OCI-LY1 (cell line): ENCODE measurements around the gene ABHD17B.
A peak's percentile ranks its signal among the peaks of the same experiment; 100 is the strongest.

ENCODE experiments used
- H2AFZ ChIP-seq: fragments of 200-600 bp; sonication (generic), shearing (Covaris generic); 2 replicates; pipeline ENCODE4 v1.6.0; 2014; ENCODE audit warnings: antibody characterized with exemption, mild to moderate bottlenecking, low read length
- H3F3A ChIP-seq: fragments of 200-600 bp; sonication (generic), shearing (Covaris generic); 2 replicates; pipeline ENCODE4 v1.6.0; 2014; ENCODE audit warnings: mild to moderate bottlenecking, antibody characterized with exemption, low read length, moderate library complexity; ENCODE audit not compliant: insufficient read depth
- H3K27ac ChIP-seq: fragments of 200-600 bp; sonication (generic); 2 replicates; pipeline ENCODE4 v1.5.1; 2014; ENCODE audit warnings: low read length, mixed run types, mild to moderate bottlenecking, low read depth; ENCODE audit not compliant: poor library complexity, severe bottlenecking
- H3K27me3 ChIP-seq: fragments of 200-600 bp; sonication (generic); 2 replicates; pipeline ENCODE4 v1.6.0; 2014; ENCODE audit warnings: antibody characterized with exemption, mild to moderate bottlenecking, low read length, moderate library complexity; ENCODE audit not compliant: insufficient read depth
- H3K36me3 ChIP-seq: fragments of 200-600 bp; sonication (generic); 2 replicates; pipeline ENCODE4 v1.6.1; 2014; ENCODE audit warnings: mild to moderate bottlenecking, antibody characterized with exemption, low read length, moderate library complexity, mixed read lengths; ENCODE audit not compliant: insufficient read depth
- H3K4me1 ChIP-seq: fragments of 200-600 bp; sonication (generic); 2 replicates; pipeline ENCODE4 v1.5.1; 2014; ENCODE audit warnings: mild to moderate bottlenecking, low read length, moderate library complexity; ENCODE audit not compliant: insufficient read depth, severe bottlenecking
- H3K4me2 ChIP-seq: fragments of 200-600 bp; sonication (generic), shearing (Covaris generic); 2 replicates; pipeline ENCODE4 v1.6.1; 2014; ENCODE audit warnings: low read length
- H3K4me3 ChIP-seq: fragments of 200-600 bp; sonication (generic); 2 replicates; pipeline ENCODE4 v1.5.1; 2014; ENCODE audit warnings: low read length, low read depth, mild to moderate bottlenecking, mixed read lengths; ENCODE audit not compliant: poor library complexity, severe bottlenecking
- H3K79me2 ChIP-seq: fragments of 200-600 bp; shearing (Covaris generic); 2 replicates; pipeline ENCODE4 v1.6.1; 2016; ENCODE audit warnings: mixed run types, low read length, mixed read lengths; ENCODE audit not compliant: insufficient read depth
- H3K9ac ChIP-seq: fragments of 200-600 bp; sonication (generic), shearing (Covaris generic); 2 replicates; pipeline ENCODE4 v1.6.1; 2014; ENCODE audit warnings: mild to moderate bottlenecking, low read length, mixed read lengths
- H3K9me2 ChIP-seq: fragments of 200-600 bp; sonication (generic), shearing (Covaris generic); 2 replicates; pipeline ENCODE4 v1.6.1; 2014; ENCODE audit warnings: low read depth, mild to moderate bottlenecking, low read length, mixed read lengths
- H3K9me3 ChIP-seq: fragments of 200-600 bp; shearing (Covaris generic); 2 replicates; pipeline ENCODE4 v1.6.1; 2014; ENCODE audit warnings: low read length, mixed read lengths
- H4K20me1 ChIP-seq: fragments of 200-600 bp; sonication (generic), shearing (Covaris generic); 2 replicates; pipeline ENCODE4 v1.6.0; 2016; ENCODE audit warnings: mild to moderate bottlenecking, low read length; ENCODE audit not compliant: insufficient read depth
- CTCF ChIP-seq: fragments of 200-600 bp; sonication (generic), shearing (Covaris generic); IDR thresholded peaks from 2 replicates; pipeline ENCODE4 v1.5.1; 2017; ENCODE audit warnings: mild to moderate bottlenecking, antibody characterized with exemption, low read length, moderate library complexity, mixed read lengths
- EZH2 ChIP-seq: fragments of 200-600 bp; sonication (generic), shearing (Covaris generic); IDR thresholded peaks from 2 replicates; pipeline ENCODE4 v1.8.0; 2017; ENCODE audit warnings: borderline replicate concordance, mixed run types, mild to moderate bottlenecking, antibody characterized with exemption, low read length, moderate library complexity, mixed read lengths

Gene ABHD17B

GRCh38 chr9:71820403-71820921 lies 90.5 kb downstream of the ABHD17B start:
- H4K20me1 ChIP-seq = no peaks in the 10 kb centered on the region
- no peak overlapping the region for H3K4me3 ChIP-seq
- H3K4me2 ChIP-seq = no peak overlapping the region
- H3K9me2 ChIP-seq = no peaks in the 10 kb centered on the region
- H3K79me2 ChIP-seq = no peaks in the 10 kb centered on the region
- H3K9me3 ChIP-seq = no peaks in the 10 kb centered on the region
- no peaks in the 10 kb centered on the region for H3K36me3 ChIP-seq
- no peaks in the 10 kb centered on the region for H3K27me3 ChIP-seq
- H2AFZ ChIP-seq = no peak overlapping the region
- no peak overlapping the region for H3K27ac ChIP-seq
- no peak overlapping the region for H3K9ac ChIP-seq
- no peaks in the 10 kb centered on the region for H3F3A ChIP-seq
- H3K4me1 ChIP-seq = no peaks in the 10 kb centered on the region
- TF ChIP-seq EZH2 (no peak), CTCF (no peak)

GRCh38 chr9:71819115-71819739 lies 91.8 kb downstream of the ABHD17B start:
- Histone ChIP-seq H3K9me3 (no peaks in the 10 kb centered on the region), H3K36me3 (no peaks in the 10 kb centered on the region), H3K4me2 (no peak overlapping the region), H3K4me3 (no peak overlapping the region), H3K27ac (no peak overlapping the region), H3K9ac (no peak overlapping the region), H3F3A (no peaks in the 10 kb centered on the region), H3K4me1 (no peaks in the 10 kb centered on the region), H3K27me3 (no peaks in the 10 kb centered on the region), H3K9me2 (no peaks in the 10 kb centered on the region), H4K20me1 (no peaks in the 10 kb centered on the region), H2AFZ (no peak overlapping the region), H3K79me2 (no peaks in the 10 kb centered on the region)
- TF ChIP-seq EZH2 (no peak), CTCF (peak; percentile 79)

GRCh38 chr9:71816916-71817451 lies 94.0 kb downstream of the ABHD17B start:
- Histone ChIP-seq H3K9ac (no peak overlapping the region), H3K4me3 (no peak overlapping the region), H3K27ac (no peak overlapping the region), H2AFZ (no peak overlapping the region), H3K4me1 (no peaks in the 10 kb centered on the region), H3K79me2 (no peaks in the 10 kb centered on the region), H3K9me2 (no peaks in the 10 kb centered on the region), H3K36me3 (no peaks in the 10 kb centered on the region), H3K27me3 (no peaks in the 10 kb centered on the region), H4K20me1 (no peaks in the 10 kb centered on the region), H3K9me3 (no peaks in the 10 kb centered on the region), H3K4me2 (no peak overlapping the region), H3F3A (no peaks in the 10 kb centered on the region)
- TF ChIP-seq EZH2 = no peak
- no peak for TF ChIP-seq CTCF
